Stomach (tissue), 4 donors: ENCODE results near the gene OTOGL.

Experiments used
- CTCF ChIP-seq, 7 experiments: fragments of 450-650 bp in 4 of 7; fragments of 200-600 bp in 3 of 7; sonication (generic) in 3 of 7; IDR thresholded peaks; one replicate each; pipeline ENCODE4 v1.5.1; 2016 to 2019; ENCODE audit warnings: antibody characterized with exemption in 7 of 7, control low read depth in 2 of 7, mild to moderate bottlenecking in 1 of 7
- POLR2AphosphoS5 ChIP-seq, 3 donors: sonication (generic); formaldehyde crosslinking; IDR thresholded peaks; one replicate each; pipeline ENCODE4 v1.6.1; 2016; ENCODE audit warnings: antibody characterized with exemption in 3 of 3

- TF ChIP-seq CTCF (IDR thresholded peaks at IDR 0.05) (no peak), POLR2AphosphoS5 (IDR thresholded peaks at IDR 0.05) (no peak)
Measured at GRCh38 chr12:80381121-80381520, 281.8 kb downstream of the OTOGL start.
